SK-N-SH (cell line): ENCODE data around the gene KLHL20. TPM values are rescaled to one million over a fixed set of nuclear protein-coding genes. Genes with fewer than 3 reads are reported as not detected.

Source experiments
- CTCF ChIA-PET: fragments of 300-600, 350-600 bp; formaldehyde crosslinking; extraction: SDS; loops from one replicate; lab custom pipeline; 2021; lab: Yijun Ruan, JAX
- POLR2A ChIA-PET: fragments of 350-600 bp; sonication (Branson Sonifier 250); formaldehyde crosslinking; extraction: SDS; loops from one replicate; lab custom pipeline; 2020; ENCODE audit warnings: antibody characterized with exemption, inconsistent platforms; lab: Yijun Ruan, JAX
- DNase-seq: peaks from one replicate; pipeline ENCODE4 v3.0.0; 2012
- H2AFZ ChIP-seq: fragments of 200-600 bp; sonication (generic); 2 replicates; pipeline ENCODE4 v1.8.1; 2016; ENCODE audit warnings: antibody characterized with exemption, mild to moderate bottlenecking, low read depth
- H3F3A ChIP-seq: fragments of 200-600 bp; sonication (generic); replicated peaks from 2 replicates; pipeline ENCODE3; 2016; ENCODE audit warnings: antibody characterized with exemption, mild to moderate bottlenecking; ENCODE audit not compliant: insufficient read depth
- H3K27ac ChIP-seq, 2 experiments: fragments of 200-500 bp in 1 of 2; fragments of 200-600 bp in 1 of 2; sonication (Bioruptor generic) in 1 of 2; sonication (generic), shearing (Covaris generic) in 1 of 2; 2 replicates each; pipeline versions ENCODE4 v1.5.1 to v1.6.1; 2014 to 2016; ENCODE audit warnings: low read depth in 2 of 2, inconsistent platforms in 1 of 2, low read length in 1 of 2, mild to moderate bottlenecking in 1 of 2, mixed read lengths in 1 of 2
- H3K27me3 ChIP-seq: fragments of 200-600 bp; sonication (generic), shearing (Covaris generic); 2 replicates; pipeline ENCODE4 v1.6.1; 2016; ENCODE audit warnings: mixed run types; ENCODE audit not compliant: insufficient read depth
- H3K36me3 ChIP-seq, 2 experiments: fragments of 200-500 bp in 1 of 2; fragments of 200-600 bp in 1 of 2; sonication (Bioruptor generic) in 1 of 2; sonication (generic) in 1 of 2; replicated peaks in 1 of 2; 2 replicates each; pipeline versions ENCODE3 to v1.5.1; 2014 to 2016; ENCODE audit warnings: low read length in 1 of 2, mild to moderate bottlenecking in 1 of 2; ENCODE audit not compliant: insufficient read depth in 2 of 2, control insufficient read depth in 1 of 2
- H3K4me1 ChIP-seq, 2 experiments: fragments of 200-500 bp in 1 of 2; fragments of 200-600 bp in 1 of 2; sonication (Bioruptor generic) in 1 of 2; sonication (generic), shearing (Covaris generic) in 1 of 2; 2 replicates each; pipeline versions ENCODE4 v1.5.1 to v1.6.1; 2014 to 2016; ENCODE audit warnings: low read depth in 1 of 2, low read length in 1 of 2, mixed run types in 1 of 2; ENCODE audit not compliant: insufficient read depth in 2 of 2, control insufficient read depth in 1 of 2
- H3K4me2 ChIP-seq: fragments of 200-600 bp; sonication (generic), shearing (Covaris generic); 2 replicates; pipeline ENCODE4 v1.6.1; 2017; ENCODE audit warnings: mixed run types
- H3K4me3 ChIP-seq, 2 experiments: fragments of 200-500 bp in 1 of 2; fragments of 200-600 bp in 1 of 2; sonication (Bioruptor generic) in 1 of 2; sonication (generic), shearing (Covaris generic) in 1 of 2; 2 replicates each; pipeline versions ENCODE4 v1.5.1 to v1.8.1; 2014 to 2016; ENCODE audit warnings: low read depth in 2 of 2, inconsistent platforms in 1 of 2, low read length in 1 of 2, mild to moderate bottlenecking in 1 of 2, mixed read lengths in 1 of 2, moderate library complexity in 1 of 2
- H3K79me2 ChIP-seq: fragments of 200-600 bp; sonication (generic); 2 replicates; pipeline ENCODE4 v1.8.1; 2017; ENCODE audit warnings: mild to moderate bottlenecking; ENCODE audit not compliant: insufficient read depth
- H3K9ac ChIP-seq: fragments of 200-600 bp; sonication (generic); 2 replicates; pipeline ENCODE4 v1.6.1; 2017; ENCODE audit warnings: mixed run types
- H3K9me2 ChIP-seq: fragments of 200-600 bp; sonication (generic); 2 replicates; pipeline ENCODE4 v1.6.1; 2017; ENCODE audit warnings: mixed run types
- H3K9me3 ChIP-seq: fragments of 200-600 bp; sonication (generic); 2 replicates; pipeline ENCODE4 v1.6.1; 2017; ENCODE audit warnings: mixed run types, mild to moderate bottlenecking, moderate library complexity
- H4K20me1 ChIP-seq: fragments of 200-600 bp; sonication (generic); 2 replicates; pipeline ENCODE4 v1.6.1; 2017; ENCODE audit warnings: mild to moderate bottlenecking, mixed run types; ENCODE audit not compliant: insufficient read depth
- CHD2 ChIP-seq: fragments of 150-350 bp; IDR thresholded peaks from 2 replicates; pipeline ENCODE4 v1.6.1; 2018; ENCODE audit warnings: low read length; ENCODE audit not compliant: partially characterized antibody
- CTCF ChIP-seq: fragments of 200-600 bp; sonication (generic); IDR thresholded peaks from 2 replicates; pipeline ENCODE4 v1.6.1; 2017; ENCODE audit warnings: antibody characterized with exemption, mild to moderate bottlenecking, moderate library complexity
- ELF1 ChIP-seq: IDR thresholded peaks from 2 replicates; pipeline ENCODE4 v1.4.0; 2012
- FOXM1 ChIP-seq: IDR thresholded peaks from 2 replicates; pipeline ENCODE4 v1.4.0; 2012; ENCODE audit warnings: low read depth, mild to moderate bottlenecking
- IRF3 ChIP-seq: fragments of 150-350 bp; IDR thresholded peaks from 2 replicates; pipeline ENCODE4 v1.6.1; 2016; ENCODE audit warnings: mild to moderate bottlenecking, low read depth, low read length
- JUND ChIP-seq: IDR thresholded peaks from 2 replicates; pipeline ENCODE4 v1.4.0; 2012
- MAX ChIP-seq: IDR thresholded peaks from 2 replicates; pipeline ENCODE4 v1.4.0; 2012; ENCODE audit warnings: low read depth
- NFIC ChIP-seq: IDR thresholded peaks from 2 replicates; pipeline ENCODE4 v1.4.0; 2012; ENCODE audit warnings: borderline replicate concordance
- PBX3 ChIP-seq: IDR thresholded peaks from 2 replicates; pipeline ENCODE4; 2012
- RAD21 ChIP-seq: IDR thresholded peaks from 2 replicates; pipeline ENCODE4 v1.6.1; 2012; ENCODE audit warnings: mild to moderate bottlenecking, low read length
- RFX5 ChIP-seq: IDR thresholded peaks from 2 replicates; pipeline ENCODE4 v1.6.1; 2012; ENCODE audit warnings: mild to moderate bottlenecking, improper control_type of control experiment, low read length
- TAF1 ChIP-seq: IDR thresholded peaks from 2 replicates; pipeline ENCODE4 v1.6.1; 2012; ENCODE audit warnings: low read depth, mild to moderate bottlenecking, low read length, moderate library complexity, borderline replicate concordance
- WGBS: methylation state at CpG from one replicate; pipeline ENCODE4 v1.1.6; 2017; ENCODE audit warnings: low lambda C conversion rate; 5-methylcytosine and 5-hydroxymethylcytosine counted together
- polyA plus RNA-seq, 3 experiments: library from polyadenylated mRNA; depleted of rRNA; stranded (reverse); fragments of >200 nt; gene quantifications; 2 replicates each; pipeline ENCODE4 v1.2.3, GENCODE V29; 2012
- TF ChIP-seq, protein P1 (sequence below): fragments of 150-350 bp; IDR thresholded peaks from 2 replicates; pipeline ENCODE4 v1.6.1; 2017; ENCODE audit warnings: antibody characterized with exemption, low read length, low read depth, borderline replicate concordance
- TF ChIP-seq, protein P2 (sequence below): IDR thresholded peaks from 2 replicates; pipeline ENCODE4 v1.4.0; 2012; ENCODE audit warnings: low read depth, borderline replicate concordance
- TF ChIP-seq, protein P3 (sequence below): IDR thresholded peaks from 2 replicates; pipeline ENCODE4 v1.4.0; 2012; ENCODE audit warnings: low read depth, borderline replicate concordance

Gene KLHL20
- polyA plus RNA-seq, 1 of the 3 experiments (the other 2 are of a cell fraction) = 14.0 TPM

DNA sequence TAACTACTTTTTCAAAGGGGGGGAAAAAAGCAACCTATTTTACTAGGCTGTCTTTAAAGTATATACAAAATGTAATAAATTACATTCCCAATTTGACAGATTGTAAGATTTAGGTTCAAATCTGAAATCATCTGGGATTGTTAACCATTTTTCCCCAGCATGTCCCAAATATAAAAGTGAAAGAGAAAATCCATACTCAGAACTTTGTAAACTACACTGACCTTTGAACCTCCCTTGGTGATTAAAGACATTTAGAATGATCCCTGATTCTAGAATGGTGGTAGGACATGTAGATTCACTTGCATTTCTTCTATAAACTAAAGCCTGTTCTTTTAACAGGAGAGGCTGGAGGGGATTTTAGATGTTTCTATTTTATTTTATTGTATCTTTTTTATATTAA, 39.0 kb downstream of the KLHL20 start:
- Histone ChIP-seq H3K9ac (no peak overlapping the region), H3K4me1 (no peaks in the 10 kb centered on the region), H3F3A (no peaks in the 10 kb centered on the region), H2AFZ (no peak overlapping the region), H3K4me3 (no peak overlapping the region), H3K79me2 (no peaks in the 10 kb centered on the region), H3K9me2 (no peaks in the 10 kb centered on the region), H4K20me1 (no peaks in the 10 kb centered on the region), H3K27me3 (no peaks in the 10 kb centered on the region), H3K27ac (no peak overlapping the region), H3K4me2 (no peak overlapping the region), H3K36me3 (peaks cover 47 to 50% of the 10 kb centered on the region in 2 experiments), H3K9me3 (no peaks in the 10 kb centered on the region)
- DNase-seq = no peak
- CTCF ChIA-PET = no interaction called here
- POLR2A ChIA-PET = no interaction called here
- TF ChIP-seq FOXM1 (no peak), ELF1 (no peak), CHD2 (no peak), RFX5 (no peak), CTCF (no peak), RAD21 (no peak), PBX3 (no peak), JUND (no peak)
- TF ChIP-seq, protein P1, sequence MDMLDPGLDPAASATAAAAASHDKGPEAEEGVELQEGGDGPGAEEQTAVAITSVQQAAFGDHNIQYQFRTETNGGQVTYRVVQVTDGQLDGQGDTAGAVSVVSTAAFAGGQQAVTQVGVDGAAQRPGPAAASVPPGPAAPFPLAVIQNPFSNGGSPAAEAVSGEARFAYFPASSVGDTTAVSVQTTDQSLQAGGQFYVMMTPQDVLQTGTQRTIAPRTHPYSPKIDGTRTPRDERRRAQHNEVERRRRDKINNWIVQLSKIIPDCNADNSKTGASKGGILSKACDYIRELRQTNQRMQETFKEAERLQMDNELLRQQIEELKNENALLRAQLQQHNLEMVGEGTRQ = no peak
- TF ChIP-seq, protein P2, sequence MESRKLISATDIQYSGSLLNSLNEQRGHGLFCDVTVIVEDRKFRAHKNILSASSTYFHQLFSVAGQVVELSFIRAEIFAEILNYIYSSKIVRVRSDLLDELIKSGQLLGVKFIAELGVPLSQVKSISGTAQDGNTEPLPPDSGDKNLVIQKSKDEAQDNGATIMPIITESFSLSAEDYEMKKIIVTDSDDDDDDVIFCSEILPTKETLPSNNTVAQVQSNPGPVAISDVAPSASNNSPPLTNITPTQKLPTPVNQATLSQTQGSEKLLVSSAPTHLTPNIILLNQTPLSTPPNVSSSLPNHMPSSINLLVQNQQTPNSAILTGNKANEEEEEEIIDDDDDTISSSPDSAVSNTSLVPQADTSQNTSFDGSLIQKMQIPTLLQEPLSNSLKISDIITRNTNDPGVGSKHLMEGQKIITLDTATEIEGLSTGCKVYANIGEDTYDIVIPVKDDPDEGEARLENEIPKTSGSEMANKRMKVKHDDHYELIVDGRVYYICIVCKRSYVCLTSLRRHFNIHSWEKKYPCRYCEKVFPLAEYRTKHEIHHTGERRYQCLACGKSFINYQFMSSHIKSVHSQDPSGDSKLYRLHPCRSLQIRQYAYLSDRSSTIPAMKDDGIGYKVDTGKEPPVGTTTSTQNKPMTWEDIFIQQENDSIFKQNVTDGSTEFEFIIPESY = no peak

DNA sequence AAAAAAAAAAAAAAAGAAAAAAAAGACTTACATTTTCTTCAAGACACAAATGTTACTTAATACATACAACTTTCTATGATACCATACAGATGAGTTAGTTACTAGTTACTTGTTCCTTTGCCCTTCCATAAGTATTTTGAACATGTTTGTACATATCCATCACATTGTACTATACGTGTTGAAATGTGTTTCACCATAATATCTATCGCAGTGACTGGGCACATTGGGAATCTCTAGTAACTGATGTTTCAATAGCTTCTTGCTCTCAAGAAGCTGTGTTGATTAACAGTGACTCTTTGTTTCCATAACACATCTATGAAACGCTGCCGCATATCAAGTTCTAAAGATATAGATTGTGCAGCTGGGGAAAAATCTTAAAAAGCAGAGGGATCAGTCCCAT, 42.9 kb downstream of the KLHL20 start:
- no peak overlapping the region for H3K4me3 ChIP-seq
- POLR2A ChIA-PET = no interaction called here
- WGBS = 97% methylated on average over 4 of the region's 4 CpGs
- no peaks in the 10 kb centered on the region for H3K4me1 ChIP-seq
- H3K4me2 ChIP-seq = no peak overlapping the region
- no peaks in the 10 kb centered on the region for H3F3A ChIP-seq
- no peaks in the 10 kb centered on the region for H3K9me2 ChIP-seq
- no peaks in the 10 kb centered on the region for H3K9me3 ChIP-seq
- no peaks in the 10 kb centered on the region for H3K27me3 ChIP-seq
- no peak overlapping the region for H3K9ac ChIP-seq
- H4K20me1 ChIP-seq = no peaks in the 10 kb centered on the region
- no peak overlapping the region for H2AFZ ChIP-seq
- peaks cover 41 to 62% of the 10 kb centered on the region in 2 experiments for H3K36me3 ChIP-seq
- CTCF ChIA-PET = no interaction called here
- H3K27ac ChIP-seq = no peak overlapping the region
- DNase-seq = no peak
- H3K79me2 ChIP-seq = no peaks in the 10 kb centered on the region
- TF ChIP-seq TAF1 (no peak), ELF1 (no peak), IRF3 (no peak), CTCF (no peak), JUND (no peak), NFIC (no peak), MAX (no peak)
- TF ChIP-seq, protein P2 = no peak
- TF ChIP-seq, protein P3, sequence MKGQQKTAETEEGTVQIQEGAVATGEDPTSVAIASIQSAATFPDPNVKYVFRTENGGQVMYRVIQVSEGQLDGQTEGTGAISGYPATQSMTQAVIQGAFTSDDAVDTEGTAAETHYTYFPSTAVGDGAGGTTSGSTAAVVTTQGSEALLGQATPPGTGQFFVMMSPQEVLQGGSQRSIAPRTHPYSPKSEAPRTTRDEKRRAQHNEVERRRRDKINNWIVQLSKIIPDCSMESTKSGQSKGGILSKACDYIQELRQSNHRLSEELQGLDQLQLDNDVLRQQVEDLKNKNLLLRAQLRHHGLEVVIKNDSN = no peak
